SK-N-MC (cell line): ENCODE measurements around the gene IRX5.

Experiments
- EZH2 ChIP-seq: fragments of 200-600 bp; sonication (generic); IDR thresholded peaks from one replicate; pipeline ENCODE4 v1.6.1; 2017; ENCODE audit warnings: antibody characterized with exemption
- FOXP2 ChIP-seq: optimal IDR thresholded peaks from 2 replicates; pipeline ENCODE3; 2011; ENCODE audit warnings: mild to moderate bottlenecking, moderate library complexity; ENCODE audit not compliant: insufficient read depth; ENCODE audit errors: extremely low read length, control extremely low read depth
- POLR2AphosphoS5 ChIP-seq: IDR thresholded peaks from 2 replicates; pipeline ENCODE4 v1.6.1; 2012; ENCODE audit warnings: mild to moderate bottlenecking, low read depth, low read length, borderline replicate concordance

- TF ChIP-seq POLR2AphosphoS5 = no peak
- TF ChIP-seq EZH2 = no peak
- no peak for TF ChIP-seq FOXP2
Observed at GRCh38 chr16:54882556-54882955, 48.1 kb upstream of the IRX5 start.
